ENCODE data around the gene FAM181A. TPM values are rescaled to one million over a fixed set of nuclear protein-coding genes. Genes with fewer than 3 reads are reported as not detected.

Gene FAM181A
- total and polyA plus RNA-seq, 8 donors: not detected

GRCh38 chr14:93959239-93960107 is 32.3 kb downstream of the FAM181A start:
- H3K9me3 ChIP-seq: no peaks in the 10 kb centered on the region
- H3K4me1 ChIP-seq: peaks cover 46 to 83% (median 64%) of the 10 kb centered on the region in 4 donors
- peak in 2 of 3 donors; percentile 27 to 66 for TF ChIP-seq POLR2AphosphoS5 (IDR thresholded peaks at IDR 0.05)
- no peak for TF ChIP-seq EP300 (IDR thresholded peaks at IDR 0.05)
- no peak for TF ChIP-seq CTCF (IDR thresholded peaks at IDR 0.05)
- H3K4me3 ChIP-seq: no peak overlapping the region
- peak overlapping the region in 4 of 5 donors; percentile 38 to 78 (median 64) for H3K27ac ChIP-seq
- DNase-seq: peak; percentile 77 to 94
- no peaks in the 10 kb centered on the region for H3K27me3 ChIP-seq
- 46 to 67% (median 53%) methylated on average over 18 to 23 of the region's 23 CpGs for WGBS, 5 donors
- intact Hi-C loops (cut with DNase I; ENCODE audit: low total_unique reads): no loop called here
- H3K36me3 ChIP-seq: no peaks in the 10 kb centered on the region

- peaks cover 46 to 83% (median 61%) of the 10 kb centered on the region in 4 donors for H3K4me1 ChIP-seq
- H3K4me3 ChIP-seq: no peak overlapping the region
- H3K27me3 ChIP-seq: no peaks in the 10 kb centered on the region
- TF ChIP-seq POLR2AphosphoS5 (IDR thresholded peaks at IDR 0.05) (no peak), EP300 (IDR thresholded peaks at IDR 0.05) (no peak), POLR2A (IDR thresholded peaks at IDR 0.05) (no peak), CTCF (IDR thresholded peaks at IDR 0.05) (no peak)
- no peaks in the 10 kb centered on the region for H3K36me3 ChIP-seq
- intact Hi-C loops (cut with DNase I; ENCODE audit: low total_unique reads): no loop called here
- peak in 1 of 2 donors; percentile 35 for DNase-seq
- H3K9me3 ChIP-seq: no peaks in the 10 kb centered on the region
- peak overlapping the region in 4 of 5 donors; percentile 38 to 78 (median 64) for H3K27ac ChIP-seq
These were observed 32.9 kb downstream of the FAM181A start for GRCh38 chr14:93960108-93960475.

- peak overlapping the region in 4 of 5 donors; percentile 29 to 78 (median 64) for H3K27ac ChIP-seq
- intact Hi-C loops (cut with DNase I; ENCODE audit: low total_unique reads): no loop called here
- WGBS, 5 donors: 80 to 89% (median 87%) methylated on average over 3 of the region's 3 CpGs
These were observed 33.8 kb downstream of the FAM181A start for GRCh38 chr14:93960774-93961438.

More at GRCh38 chr14:93960774-93961438, 33.8 kb downstream of the FAM181A start:
- DNase-seq: no peak
- Histone ChIP-seq H3K9me3 (no peaks in the 10 kb centered on the region), H3K4me3 (no peak overlapping the region), H3K36me3 (no peaks in the 10 kb centered on the region), H3K4me1 (peaks cover 43 to 83% (median 58%) of the 10 kb centered on the region in 4 donors), H3K27me3 (no peaks in the 10 kb centered on the region)
- TF ChIP-seq CTCF (IDR thresholded peaks at IDR 0.05) (no peak), POLR2AphosphoS5 (IDR thresholded peaks at IDR 0.05) (no peak), POLR2A (IDR thresholded peaks at IDR 0.05) (no peak), EP300 (IDR thresholded peaks at IDR 0.05) (no peak)

Measured in stomach (tissue), 9 donors.